Hindlimb muscle (tissue), 1 donor: Measurements from ENCODE around the gene KCNQ2. TPM values are rescaled to one million over a fixed set of nuclear protein-coding genes. Genes with fewer than 3 reads are reported as not detected.

Experiments
- DNase-seq: peaks from one replicate; pipeline ENCODE4 v3.0.0-alpha.2; 2013
- polyA plus RNA-seq: library from polyadenylated mRNA; unstranded; fragments of 120-200 nt; gene quantifications from one replicate; pipeline ENCODE4 v1.2.1, GENCODE V29; 2013; ENCODE audit not compliant: insufficient read length

KCNQ2 gene
- polyA plus RNA-seq, 1 donor, result 1.8 TPM

DNA sequence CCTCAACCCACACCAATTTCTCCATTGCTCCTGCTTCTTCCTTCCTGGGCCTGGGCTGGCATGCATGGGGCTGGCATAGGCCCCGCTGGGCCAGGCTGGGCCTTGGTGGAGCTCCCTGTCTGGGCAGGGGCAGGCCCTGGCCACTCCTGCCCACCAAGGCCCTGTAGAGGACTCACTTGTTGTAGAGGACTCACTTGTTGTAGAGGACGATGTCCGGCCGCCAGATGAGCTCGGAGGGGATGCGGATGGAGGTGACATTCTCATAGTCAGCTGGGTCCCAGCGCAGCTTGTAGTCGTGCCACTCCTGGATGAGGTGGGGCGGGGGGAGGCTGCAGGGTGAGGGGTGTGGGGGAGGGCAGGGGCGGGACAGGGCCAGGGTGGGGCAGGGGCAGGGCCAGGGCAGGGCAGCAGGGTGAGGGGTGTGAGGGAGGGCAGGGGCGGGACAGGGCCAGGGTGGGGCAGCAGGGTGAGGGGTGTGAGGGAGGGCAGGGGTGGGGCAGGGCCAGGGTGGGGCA is 116.6 kb downstream of the KCNQ2 start:
- no peak for DNase-seq

DNA sequence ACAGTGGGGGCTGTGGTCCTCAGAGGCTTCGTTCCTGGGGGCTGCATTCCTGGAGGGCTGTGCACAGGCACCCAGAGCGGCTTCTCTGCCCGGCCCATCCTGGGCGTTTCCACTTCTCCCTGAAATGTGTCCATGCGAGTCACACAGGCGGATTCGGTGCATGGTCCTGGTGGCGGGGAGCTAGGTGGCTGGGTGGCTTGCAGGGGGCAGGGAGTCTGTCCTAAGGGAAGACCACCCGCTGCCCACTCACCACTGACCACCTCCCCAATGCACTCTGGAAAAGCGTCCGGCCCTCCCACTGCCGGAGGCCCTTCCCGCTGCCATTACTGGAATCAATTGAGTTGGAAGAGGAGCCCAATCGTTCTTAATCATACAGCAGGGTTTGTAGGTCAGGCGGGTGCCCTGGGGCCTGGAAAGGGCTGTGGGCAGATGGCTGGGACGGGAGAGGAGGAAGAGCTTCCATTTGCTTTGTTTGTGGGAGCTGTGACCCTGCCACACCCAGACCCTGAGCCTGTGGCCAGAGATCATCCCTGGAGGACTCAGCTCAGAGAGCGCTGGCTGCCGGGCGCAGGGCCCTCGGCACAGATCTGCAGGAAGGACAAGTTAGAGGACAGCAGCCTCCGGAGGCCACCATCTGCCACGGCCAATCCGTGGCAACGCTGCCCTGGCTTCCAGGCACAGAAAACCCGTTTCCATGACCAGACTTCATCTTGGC is 117.7 kb downstream of the KCNQ2 start:
- DNase-seq, result no peak

DNA sequence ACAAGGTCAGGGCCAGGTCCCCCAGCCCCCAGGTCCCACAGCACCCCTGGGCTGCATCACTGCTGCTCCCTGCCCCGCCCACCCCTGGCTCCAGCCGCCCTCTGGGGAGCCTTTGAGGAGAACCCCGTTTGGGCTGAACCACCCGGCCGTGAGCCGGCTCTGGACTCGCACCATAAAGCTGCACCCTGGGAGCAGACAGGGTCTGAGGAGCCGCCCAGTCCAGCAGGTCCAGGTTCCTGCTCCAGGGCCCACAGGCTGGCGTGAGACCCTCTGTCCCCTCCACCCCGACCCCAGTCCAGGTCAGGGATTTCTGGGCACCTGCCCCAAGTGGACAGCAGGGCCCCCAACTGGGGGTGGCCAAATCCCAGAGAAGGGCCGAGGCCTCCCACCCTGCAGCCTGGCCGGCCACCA is 119.6 kb downstream of the KCNQ2 start:
- no peak for DNase-seq

GRCh38 chr20:63351811-63352591 is 120.5 kb downstream of the KCNQ2 start:
- peak; percentile 45 for DNase-seq

DNA sequence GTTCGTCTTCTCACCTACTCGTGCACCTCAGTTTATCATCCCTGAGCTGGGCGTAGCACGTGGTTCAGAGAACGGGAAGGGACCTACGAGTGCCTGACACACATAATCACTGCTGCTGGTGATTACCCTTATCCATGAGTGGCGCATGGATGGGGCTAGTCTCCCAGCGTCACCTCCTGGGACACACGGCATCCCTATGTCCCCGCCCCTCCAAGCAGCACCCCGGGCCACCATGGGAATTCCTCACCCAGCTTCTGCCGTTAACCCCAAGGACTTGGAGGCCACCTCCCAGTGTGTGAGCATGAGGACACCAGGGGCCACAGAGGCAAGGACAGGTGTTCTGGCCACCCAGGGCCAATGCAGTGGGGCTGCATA is 121.1 kb downstream of the KCNQ2 start:
- DNase-seq, result no peak

DNA sequence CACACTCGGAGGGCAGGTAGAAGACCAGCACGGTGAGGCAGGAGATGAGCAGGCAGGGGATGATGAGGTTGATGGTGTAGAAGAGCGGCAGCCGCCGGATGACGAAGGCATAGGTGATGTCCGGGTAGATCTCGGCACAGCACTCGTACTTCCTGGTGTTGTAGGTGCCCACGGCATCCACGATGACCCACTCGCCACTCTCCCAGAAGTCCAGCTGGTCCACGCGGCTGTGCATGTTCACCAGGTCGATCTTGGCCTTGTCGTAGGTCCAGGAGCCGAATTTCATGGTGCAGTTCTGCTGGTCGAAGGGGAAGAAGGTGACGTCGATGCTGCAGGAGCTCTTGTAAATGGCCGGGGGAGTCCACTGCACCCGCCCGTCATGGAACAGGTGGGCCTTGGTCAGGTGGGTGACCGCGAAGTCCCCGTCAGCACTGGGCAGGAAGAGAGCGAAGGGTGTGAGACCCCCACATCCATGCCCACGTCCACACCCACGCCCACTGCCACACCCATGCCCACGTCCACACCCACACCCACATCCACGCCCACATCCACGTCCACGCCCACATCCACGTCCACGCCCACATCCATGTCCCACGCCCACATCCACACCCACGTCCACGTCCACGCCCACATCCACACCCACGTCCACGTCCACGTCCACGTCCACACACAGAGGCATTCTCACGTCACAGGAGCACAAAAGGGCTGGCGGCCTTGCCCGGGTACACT is 121.7 kb downstream of the KCNQ2 start:
- no peak for DNase-seq

Other genes starting within 250 kb of the KCNQ2 start
- not detected for gene BIRC7, start 236.8 kb downstream of the KCNQ2 start, polyA plus RNA-seq
- 53.5 TPM for gene NKAIN4, start 218.2 kb downstream of the KCNQ2 start, polyA plus RNA-seq
- 86.1 TPM for gene ARFGAP1, start 199.8 kb downstream of the KCNQ2 start, polyA plus RNA-seq
- gene COL20A1, start 179.5 kb downstream of the KCNQ2 start, polyA plus RNA-seq, result 6.2 TPM
- 0.25 TPM for gene CHRNA4, start 111.3 kb downstream of the KCNQ2 start, polyA plus RNA-seq
- 1,012 TPM for gene EEF1A2, start 26.4 kb upstream of the KCNQ2 start, polyA plus RNA-seq
- gene PPDPF, start 48.1 kb upstream of the KCNQ2 start, polyA plus RNA-seq, result 287 TPM
- 0.41 TPM for gene PTK6, start 64.7 kb upstream of the KCNQ2 start, polyA plus RNA-seq
- not detected for gene SRMS, start 75.1 kb upstream of the KCNQ2 start, polyA plus RNA-seq
- gene FNDC11, start 81.5 kb upstream of the KCNQ2 start, polyA plus RNA-seq, result 0.13 TPM
- 7.6 TPM for gene HELZ2, start 101.6 kb upstream of the KCNQ2 start, polyA plus RNA-seq
- gene GMEB2, start 154.4 kb upstream of the KCNQ2 start, polyA plus RNA-seq, result 8.0 TPM
- 13.5 TPM for gene STMN3, start 180.8 kb upstream of the KCNQ2 start, polyA plus RNA-seq
- 12.2 TPM for gene RTEL1, start 185.7 kb upstream of the KCNQ2 start, polyA plus RNA-seq
- 1.6 TPM for gene TNFRSF6B, start 224.0 kb upstream of the KCNQ2 start, polyA plus RNA-seq
- gene ARFRP1, start 235.3 kb upstream of the KCNQ2 start, polyA plus RNA-seq, result 31.7 TPM
- gene ZGPAT, start 235.4 kb upstream of the KCNQ2 start, polyA plus RNA-seq, result 17.1 TPM